ENCODE measurements around the gene DDX24.

- TF ChIP-seq USF1 (CRISPR knock-in tag; IDR thresholded peaks at IDR 0.05) (no peak), CREB1 (CRISPR knock-in tag; IDR thresholded peaks at IDR 0.05) (no peak), ZNF138 (CRISPR knock-in tag; conservative IDR thresholded peaks at IDR 0.05) (no peak)
Observed at GRCh38 chr14:94010625-94011024, 70.4 kb downstream of the DDX24 start.

Data from WTC11 (cell line).